Measurements from ENCODE around the gene TTI1. TPM values are rescaled to one million over a fixed set of nuclear protein-coding genes. Genes with fewer than 3 reads are reported as not detected.
"Not testable (repeated sequence)": the region's sequence is repeated elsewhere in the genome, so short reads cannot be mapped to it uniquely, and the experiment has no call there.

Gene TTI1
- total RNA-seq, 1 experiment from 2014 or later = 54.0 TPM

DNA sequence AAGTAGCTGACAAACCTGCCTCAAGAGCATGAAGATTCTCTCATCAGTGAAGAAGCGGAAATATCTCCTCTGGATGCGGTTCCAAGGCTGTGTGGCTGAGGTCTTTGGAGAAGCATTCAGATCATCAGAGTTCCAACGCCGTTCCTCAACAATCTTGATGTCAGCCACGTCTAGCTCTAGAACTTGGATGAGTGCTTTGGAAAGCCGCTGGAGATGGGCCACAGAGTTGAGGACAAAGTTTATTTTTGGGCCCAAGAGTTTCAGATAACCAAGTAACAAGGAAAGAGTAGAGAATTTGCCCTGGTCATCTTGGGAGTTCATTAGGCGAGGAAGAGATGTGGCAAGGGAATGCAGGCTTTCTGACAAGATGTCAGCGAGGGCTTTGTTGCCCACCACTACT is 20.9 kb downstream of the TTI1 start:
- TF ChIP-seq, protein P1, sequence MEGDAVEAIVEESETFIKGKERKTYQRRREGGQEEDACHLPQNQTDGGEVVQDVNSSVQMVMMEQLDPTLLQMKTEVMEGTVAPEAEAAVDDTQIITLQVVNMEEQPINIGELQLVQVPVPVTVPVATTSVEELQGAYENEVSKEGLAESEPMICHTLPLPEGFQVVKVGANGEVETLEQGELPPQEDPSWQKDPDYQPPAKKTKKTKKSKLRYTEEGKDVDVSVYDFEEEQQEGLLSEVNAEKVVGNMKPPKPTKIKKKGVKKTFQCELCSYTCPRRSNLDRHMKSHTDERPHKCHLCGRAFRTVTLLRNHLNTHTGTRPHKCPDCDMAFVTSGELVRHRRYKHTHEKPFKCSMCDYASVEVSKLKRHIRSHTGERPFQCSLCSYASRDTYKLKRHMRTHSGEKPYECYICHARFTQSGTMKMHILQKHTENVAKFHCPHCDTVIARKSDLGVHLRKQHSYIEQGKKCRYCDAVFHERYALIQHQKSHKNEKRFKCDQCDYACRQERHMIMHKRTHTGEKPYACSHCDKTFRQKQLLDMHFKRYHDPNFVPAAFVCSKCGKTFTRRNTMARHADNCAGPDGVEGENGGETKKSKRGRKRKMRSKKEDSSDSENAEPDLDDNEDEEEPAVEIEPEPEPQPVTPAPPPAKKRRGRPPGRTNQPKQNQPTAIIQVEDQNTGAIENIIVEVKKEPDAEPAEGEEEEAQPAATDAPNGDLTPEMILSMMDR (IDR thresholded peaks at IDR 0.05; ENCODE audit: unreplicated experiment) = no peak
- no peak for DNase-seq
- no peaks in the 10 kb centered on the region for H3K27me3 Mint-ChIP-seq (ENCODE audit: unreplicated experiment)
- BruUV-seq (replicated peaks) = no TSS peak
- CTCF ChIA-PET = no interaction called here
- intact Hi-C loops (cut with micrococcal nuclease; ENCODE audit: unreplicated experiment) = no loop called here
- peaks cover 6% of the 10 kb centered on the region for H3K9me3 Mint-ChIP-seq (ENCODE audit: low read depth, unreplicated experiment)
- H3K4me1 Mint-ChIP-seq (ENCODE audit: low read depth, unreplicated experiment) = no peaks in the 10 kb centered on the region
- H3K36me3 Mint-ChIP-seq (ENCODE audit: insufficient read depth, unreplicated experiment) = peaks cover 3% of the 10 kb centered on the region
- no peak overlapping the region for H3K27ac Mint-ChIP-seq (ENCODE audit: unreplicated experiment)
- no peak overlapping the region for H3K4me3 Mint-ChIP-seq (ENCODE audit: low read depth, unreplicated experiment)

DNA sequence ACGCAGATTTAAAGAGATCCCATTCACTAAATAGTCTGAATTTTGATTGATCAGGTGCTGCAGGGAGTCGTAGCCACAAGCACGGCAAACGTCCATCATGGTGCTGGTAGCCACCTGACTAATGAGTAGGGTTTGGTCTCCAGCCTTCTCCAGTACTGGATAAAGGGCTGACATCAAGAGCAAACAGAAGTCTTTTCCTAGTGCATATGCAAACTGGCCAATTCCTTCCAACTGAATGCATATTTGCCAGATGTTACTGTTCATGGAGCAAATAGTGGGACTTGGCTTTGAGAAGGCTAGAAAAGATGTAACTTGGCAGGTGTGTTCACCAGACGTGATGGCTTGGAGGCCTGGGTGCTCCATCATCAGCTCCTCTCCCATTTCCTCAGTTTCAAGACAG is 21.6 kb downstream of the TTI1 start:
- Mint-ChIP-seq H3K27me3 (ENCODE audit: unreplicated experiment) (no peaks in the 10 kb centered on the region), H3K36me3 (ENCODE audit: insufficient read depth, unreplicated experiment) (no peaks in the 10 kb centered on the region), H3K4me3 (ENCODE audit: low read depth, unreplicated experiment) (no peak overlapping the region), H3K9me3 (ENCODE audit: low read depth, unreplicated experiment) (peaks cover 4% of the 10 kb centered on the region), H3K27ac (ENCODE audit: unreplicated experiment) (no peak overlapping the region), H3K4me1 (ENCODE audit: low read depth, unreplicated experiment) (no peaks in the 10 kb centered on the region)
- no peak for DNase-seq
- CTCF ChIA-PET = no interaction called here
- intact Hi-C loops (cut with micrococcal nuclease; ENCODE audit: unreplicated experiment) = no loop called here
- no TSS peak for BruUV-seq (replicated peaks)
- TF ChIP-seq, protein P1 (IDR thresholded peaks at IDR 0.05; ENCODE audit: unreplicated experiment) = no peak

- BruUV-seq (replicated peaks); CTCF ChIA-PET; H3K36me3 Mint-ChIP-seq (ENCODE audit: insufficient read depth, unreplicated experiment); intact Hi-C loops (cut with micrococcal nuclease; ENCODE audit: unreplicated experiment); DNase-seq; H3K9me3 Mint-ChIP-seq (ENCODE audit: low read depth, unreplicated experiment); H3K27me3 Mint-ChIP-seq (ENCODE audit: unreplicated experiment); H3K27ac Mint-ChIP-seq (ENCODE audit: unreplicated experiment); H3K4me1 Mint-ChIP-seq (ENCODE audit: low read depth, unreplicated experiment); H3K4me3 Mint-ChIP-seq (ENCODE audit: low read depth, unreplicated experiment): not testable (repeated sequence)
These were observed 23.8 kb downstream of the TTI1 start for GRCh38 chr20:38009416-38009815.

DNA sequence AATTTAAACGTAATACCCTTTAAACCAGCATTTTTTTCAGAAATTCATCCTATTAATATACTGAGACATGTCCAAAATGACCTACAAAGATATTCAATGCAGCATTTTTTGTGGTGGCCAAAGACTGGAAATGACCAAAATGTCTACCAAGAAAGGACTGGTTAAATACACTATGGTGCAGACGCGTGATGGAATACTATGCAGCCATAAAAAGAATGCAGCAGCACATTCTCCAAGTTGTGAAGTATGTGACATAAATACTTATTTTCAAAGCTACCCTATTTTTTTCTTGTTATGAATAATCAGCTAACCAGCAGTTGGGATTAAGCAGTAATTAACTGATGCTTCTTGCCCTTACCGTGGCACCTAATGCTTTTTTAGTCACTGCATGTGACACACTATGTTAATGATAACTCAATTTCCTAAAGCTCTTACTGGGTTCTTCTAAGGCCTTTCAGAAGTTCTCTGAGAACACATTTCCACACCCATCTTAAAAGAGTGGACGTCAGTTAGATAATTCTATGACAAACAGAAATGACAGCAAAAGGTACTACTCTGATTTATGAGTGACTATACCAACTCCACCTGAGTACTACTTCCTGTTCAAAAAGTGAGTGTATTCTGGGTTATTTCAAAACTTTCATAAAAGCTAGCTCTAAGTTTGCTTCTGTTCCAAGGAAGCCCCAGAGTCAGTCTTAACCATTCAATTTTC is 24.9 kb downstream of the TTI1 start:
- no peak for DNase-seq
- Mint-ChIP-seq H3K27ac (ENCODE audit: unreplicated experiment) (no peak overlapping the region), H3K9me3 (ENCODE audit: low read depth, unreplicated experiment) (no peaks in the 10 kb centered on the region), H3K4me1 (ENCODE audit: low read depth, unreplicated experiment) (no peaks in the 10 kb centered on the region), H3K4me3 (ENCODE audit: low read depth, unreplicated experiment) (no peak overlapping the region), H3K27me3 (ENCODE audit: unreplicated experiment) (no peaks in the 10 kb centered on the region), H3K36me3 (ENCODE audit: insufficient read depth, unreplicated experiment) (peaks cover 6% of the 10 kb centered on the region)
- intact Hi-C loops (cut with micrococcal nuclease; ENCODE audit: unreplicated experiment) = no loop called here
- CTCF ChIA-PET = interaction anchor here (1.0 kb wide), 1 partner anchor 93 kb away, joined by 8 read pairs; no protein-coding TSS in a partner anchor
- TF ChIP-seq, protein P1 (IDR thresholded peaks at IDR 0.05; ENCODE audit: unreplicated experiment) = no peak
- BruUV-seq (replicated peaks) = no TSS peak

DNA sequence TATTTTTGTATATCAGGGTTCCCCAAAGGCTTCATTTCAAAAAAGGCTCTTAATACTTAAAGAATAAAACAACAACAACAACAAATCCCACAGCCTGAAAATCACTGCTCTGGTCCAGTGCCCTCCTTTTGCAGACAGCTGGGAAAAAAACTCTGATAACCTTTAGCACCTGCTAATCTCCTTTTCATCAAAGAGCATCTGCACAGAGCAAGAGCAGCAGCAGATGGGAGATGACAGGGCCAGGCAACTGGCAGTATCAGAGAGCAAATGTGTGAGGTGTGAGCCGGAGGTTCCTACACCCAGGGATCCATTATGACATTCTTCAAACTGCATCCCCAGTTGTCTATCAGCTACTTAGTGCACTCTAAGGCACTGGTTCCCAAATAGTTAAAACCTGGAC is 25.7 kb downstream of the TTI1 start:
- CTCF ChIA-PET = interaction anchor here (1.0 to 1.2 kb wide), 2 partner anchors 14 to 92 kb away, joined by 3 to 8 read pairs; no protein-coding TSS in a partner anchor
- peaks cover 6% of the 10 kb centered on the region for H3K36me3 Mint-ChIP-seq (ENCODE audit: insufficient read depth, unreplicated experiment)

More for the DNA sequence above, 25.7 kb downstream of the TTI1 start:
- TF ChIP-seq, protein P1 (IDR thresholded peaks at IDR 0.05; ENCODE audit: unreplicated experiment) = no peak
- intact Hi-C loops (cut with micrococcal nuclease; ENCODE audit: unreplicated experiment) = no loop called here
- Mint-ChIP-seq H3K4me3 (ENCODE audit: low read depth, unreplicated experiment) (no peak overlapping the region), H3K4me1 (ENCODE audit: low read depth, unreplicated experiment) (no peaks in the 10 kb centered on the region), H3K27ac (ENCODE audit: unreplicated experiment) (no peak overlapping the region), H3K27me3 (ENCODE audit: unreplicated experiment) (no peaks in the 10 kb centered on the region), H3K9me3 (ENCODE audit: low read depth, unreplicated experiment) (no peaks in the 10 kb centered on the region)
- no peak for DNase-seq
- BruUV-seq (replicated peaks) = no TSS peak
